Fibroblast of pulmonary artery (primary cell): ENCODE data around the gene PLA2G6.
"Not testable (repeated sequence)": the region's sequence is repeated elsewhere in the genome, so short reads cannot be mapped to it uniquely, and the experiment has no call there.

Experiments used
- DNase-seq: peaks from one replicate; pipeline ENCODE4 v3.0.0-alpha.2; 2010; ENCODE audit warnings: low read depth
- H3K4me3 ChIP-seq: replicated peaks from 2 replicates; pipeline ENCODE4 v1.5.1; 2011; ENCODE audit warnings: low read depth, mild to moderate bottlenecking, control low read depth, low read length, moderate library complexity
- CTCF ChIP-seq: IDR thresholded peaks from 2 replicates; pipeline ENCODE4 v1.5.1; 2011; ENCODE audit warnings: mild to moderate bottlenecking, control low read depth, low read length, inconsistent platforms; ENCODE audit errors: missing control alignments

The PLA2G6 gene

GRCh38 chr22:38164551-38164918, 17.1 kb downstream of the PLA2G6 start:
- no peak for TF ChIP-seq CTCF
- DNase-seq, result no peak
- no peak overlapping the region for H3K4me3 ChIP-seq

DNA sequence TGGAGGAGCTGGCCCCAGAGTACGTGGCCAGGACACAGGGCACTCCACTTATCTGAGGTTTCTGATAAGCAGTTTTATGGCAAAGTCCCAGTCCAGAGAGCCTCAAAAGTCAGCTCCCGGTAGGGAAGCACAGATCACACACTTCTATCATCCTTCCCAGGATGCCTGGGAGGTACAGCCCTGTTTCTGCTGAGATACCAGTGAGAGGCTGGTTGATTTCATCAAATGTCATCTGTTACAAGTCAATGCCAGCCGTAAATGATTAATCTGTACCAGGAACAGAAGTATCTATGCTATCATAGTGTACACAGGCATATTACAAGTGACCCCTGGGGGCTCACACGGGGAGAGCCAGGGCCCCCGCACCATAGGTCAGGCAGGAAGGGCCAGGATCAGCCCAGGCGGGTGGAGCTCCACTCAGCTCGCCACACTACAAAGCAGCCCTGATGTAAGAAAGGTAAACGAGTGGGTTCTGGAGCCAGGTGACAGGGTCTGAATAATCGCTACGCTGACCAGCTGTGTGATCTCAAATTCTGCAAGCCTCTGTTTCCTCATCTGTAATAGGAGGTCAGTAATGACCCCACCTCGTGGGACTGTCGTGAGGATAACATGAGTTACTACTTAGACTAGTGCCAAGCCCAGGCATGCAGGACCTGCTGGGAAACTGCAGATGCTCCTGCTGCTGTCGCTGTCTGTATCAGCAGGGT, 17.6 kb downstream of the PLA2G6 start:
- no peak for TF ChIP-seq CTCF
- no peak overlapping the region for H3K4me3 ChIP-seq
- no peak for DNase-seq

DNA sequence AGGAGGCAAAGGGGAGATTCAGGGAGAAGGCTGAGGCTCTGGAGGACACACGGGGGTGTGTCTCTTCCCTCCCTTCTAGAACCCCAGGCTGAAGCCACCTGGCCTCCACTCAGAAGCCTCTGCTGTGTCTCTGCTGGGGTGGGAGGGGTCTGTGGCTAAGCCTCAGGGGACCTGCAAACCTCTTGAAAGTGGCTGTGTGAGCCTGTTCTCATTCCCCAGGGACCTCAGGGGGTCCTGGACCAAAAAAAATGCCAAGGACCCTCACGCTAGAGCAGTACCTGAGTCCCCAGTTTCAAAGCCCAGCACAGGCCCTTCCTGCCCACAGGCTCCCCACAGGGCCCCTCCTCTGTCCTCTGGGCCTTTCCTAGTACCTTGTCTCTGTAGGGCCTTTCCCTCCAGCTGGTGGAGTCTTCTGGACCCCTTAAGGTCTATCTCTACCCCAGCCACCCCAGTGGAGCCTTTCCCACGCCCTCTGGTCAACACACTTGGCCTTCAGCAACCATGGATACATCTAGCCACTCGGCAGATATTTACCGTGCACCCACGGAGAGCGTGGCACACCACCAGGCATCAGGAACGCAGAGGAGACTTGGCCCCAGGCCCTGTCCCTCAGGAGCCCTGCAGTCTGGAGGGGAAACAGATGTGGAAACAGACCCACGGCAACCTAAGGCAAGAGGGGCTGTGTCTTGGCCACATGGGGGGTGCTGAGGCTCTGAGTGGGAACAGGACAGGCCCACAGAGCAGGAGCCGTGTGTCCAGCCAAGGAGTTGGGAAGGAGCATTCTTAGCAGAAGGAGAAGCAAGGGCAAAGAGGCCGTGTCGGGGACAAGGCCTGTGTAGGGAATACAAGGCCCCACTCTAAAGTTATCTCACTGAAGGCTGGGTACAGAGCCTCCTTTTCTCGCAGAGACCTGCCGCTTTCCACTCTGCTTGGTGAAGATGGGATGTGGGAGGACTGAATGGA, 18.5 kb downstream of the PLA2G6 start:
- no peak for DNase-seq
- H3K4me3 ChIP-seq, result no peak overlapping the region
- TF ChIP-seq CTCF, result no peak

DNA sequence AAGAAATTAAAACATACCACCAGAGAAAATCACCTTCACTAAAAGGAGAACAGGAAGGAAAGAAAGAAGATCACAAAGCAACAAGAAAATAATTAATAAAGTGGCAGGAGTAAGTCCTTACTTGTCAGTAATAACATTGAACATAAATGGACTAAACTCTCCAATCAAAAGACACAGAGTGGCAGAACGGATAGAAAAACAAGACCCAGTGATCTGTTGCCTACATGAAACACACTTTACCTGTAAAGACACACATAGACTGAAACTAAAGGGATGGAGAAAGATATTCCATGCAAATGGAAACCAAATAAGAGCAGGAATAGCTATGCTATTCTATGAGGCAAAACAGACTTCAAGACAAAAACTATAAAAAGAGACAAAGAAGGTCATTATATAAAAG, 25.9 kb downstream of the PLA2G6 start:
- H3K4me3 ChIP-seq, result no peak overlapping the region
- no peak for TF ChIP-seq CTCF
- no peak for DNase-seq

- H3K4me3 ChIP-seq, DNase-seq: not testable (repeated sequence)
Observed at GRCh38 chr22:38154563-38154915, 27.1 kb downstream of the PLA2G6 start.

DNA sequence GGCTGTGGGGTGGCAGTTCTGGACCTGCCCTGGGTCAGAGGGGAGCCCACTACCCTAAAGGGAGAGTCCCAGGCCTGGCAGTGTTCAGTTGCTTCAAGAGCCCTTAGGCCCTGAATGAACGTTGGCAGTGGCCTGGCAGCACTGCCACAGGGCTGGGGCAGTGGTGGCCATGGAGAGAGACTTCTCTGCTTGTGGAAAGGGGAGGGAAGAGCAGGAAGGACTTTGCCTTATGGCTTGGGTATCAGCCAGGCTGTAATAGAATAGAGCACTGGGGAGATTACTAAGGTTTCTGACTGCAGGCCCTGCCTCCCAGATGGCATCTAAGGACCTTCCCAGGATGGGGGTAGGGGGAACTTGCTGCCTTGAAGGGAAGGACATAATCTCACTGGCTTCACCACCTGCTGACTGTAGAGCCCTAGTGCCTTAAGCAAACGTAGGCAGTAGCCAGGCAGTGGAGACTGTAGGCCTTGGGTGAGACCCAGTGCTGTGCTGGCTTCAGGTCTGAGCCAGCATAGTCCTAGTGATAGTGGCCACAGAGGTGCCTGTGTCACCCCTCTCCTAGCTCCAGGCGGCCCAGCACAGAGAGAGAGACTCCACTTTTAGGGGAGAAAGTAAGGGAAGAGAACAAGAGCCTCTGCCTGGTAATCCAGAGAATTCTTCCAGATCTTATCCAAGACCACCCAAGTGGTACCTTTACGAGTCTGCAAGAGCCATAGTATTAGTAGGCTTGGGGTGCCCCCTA, 27.6 kb downstream of the PLA2G6 start:
- no peak for TF ChIP-seq CTCF
- no peak overlapping the region for H3K4me3 ChIP-seq
- no peak for DNase-seq

DNA sequence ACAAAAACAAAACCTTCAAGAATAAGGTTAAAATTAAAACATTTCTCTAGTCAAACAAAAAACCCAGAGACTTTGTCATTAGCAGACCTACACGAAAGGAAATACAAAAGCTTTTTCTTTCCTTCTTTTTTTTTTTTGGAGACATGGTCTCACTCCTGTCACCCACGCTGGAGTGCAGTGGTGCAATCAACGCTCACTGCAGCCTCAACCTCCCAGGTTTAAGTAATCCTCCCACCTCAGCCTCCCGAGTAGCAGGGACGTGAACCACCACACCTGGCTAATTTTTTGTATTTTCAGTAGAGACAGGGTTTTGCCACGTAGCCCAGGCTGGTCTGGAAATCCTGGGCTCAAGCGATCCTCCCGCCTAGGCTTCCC, 30.5 kb downstream of the PLA2G6 start:
- TF ChIP-seq CTCF, result no peak
- no peak for DNase-seq
- H3K4me3 ChIP-seq, result no peak overlapping the region
